ENCODE data around the gene ADAMTS6. TPM values are rescaled to one million over a fixed set of nuclear protein-coding genes. Genes with fewer than 3 reads are reported as not detected.

Gene ADAMTS6
- total and polyA plus RNA-seq, 2 experiments from 2014 or later = 3.4 to 21.0 TPM

GRCh38 chr5:65190328-65191053 is 291.2 kb downstream of the ADAMTS6 start:
- Histone ChIP-seq H3K4me2 (no peak overlapping the region), H3K36me3 (replicated peaks; ENCODE audit: insufficient read depth, low read depth) (no peaks in the 10 kb centered on the region), H3K27me3 (no peaks in the 10 kb centered on the region), H3K4me1 (ENCODE audit: insufficient read depth) (no peaks in the 10 kb centered on the region), H2AFZ (no peak overlapping the region), H3K4me3 (no peak overlapping the region), H4K20me1 (ENCODE audit: insufficient read depth, poor library complexity, severe bottlenecking) (no peaks in the 10 kb centered on the region), H3K9me3 (ENCODE audit: low read depth) (no peaks in the 10 kb centered on the region), H3K27ac (no peak overlapping the region), H3K79me2 (no peaks in the 10 kb centered on the region), H3K9me2 (replicated peaks; ENCODE audit: insufficient read depth) (no peaks in the 10 kb centered on the region)
- DNase-seq (ENCODE audit: low spot score) = no peak
- 69% methylated on average over 3 of the region's 3 CpGs for WGBS (ENCODE audit: low lambda C conversion rate, missing lambda C conversion rate)
- TF ChIP-seq CTCF (IDR thresholded peaks at IDR 0.05; ENCODE audit: poor library complexity) = no peak
- no peak for TF ChIP-seq EZH2 (IDR thresholded peaks at IDR 0.05; ENCODE audit: borderline replicate concordance)

DNA sequence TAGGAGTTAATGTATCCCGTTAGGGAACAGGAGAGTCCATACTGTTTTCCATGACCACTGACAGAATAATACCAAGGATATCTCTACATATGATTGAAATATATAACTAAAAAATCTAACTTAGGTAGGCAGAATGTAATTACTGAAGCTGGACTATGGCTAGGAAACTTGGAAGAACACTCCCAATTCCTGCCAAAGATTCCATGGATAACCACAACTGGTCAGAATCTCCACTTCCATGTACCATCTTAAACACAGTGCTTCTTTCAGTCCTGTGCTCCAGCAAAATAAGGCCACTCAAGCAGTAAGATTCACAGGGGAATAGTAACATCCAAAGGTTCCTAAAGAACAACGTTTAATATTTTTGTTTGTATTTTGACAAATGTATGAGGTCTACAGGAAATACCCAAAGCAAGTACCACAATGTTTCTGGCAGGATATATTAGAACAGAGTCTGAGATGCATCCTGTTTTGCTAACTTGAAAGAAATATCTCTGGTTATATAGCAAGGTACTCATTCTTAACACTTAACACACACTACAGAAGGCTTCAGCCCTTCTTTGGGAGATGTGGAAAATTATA is 295.0 kb downstream of the ADAMTS6 start:
- H3K4me2 ChIP-seq = no peak overlapping the region
- peaks cover 4% of the 10 kb centered on the region for H3K4me1 ChIP-seq (ENCODE audit: insufficient read depth)
- TF ChIP-seq EZH2 (IDR thresholded peaks at IDR 0.05; ENCODE audit: borderline replicate concordance) (no peak), CTCF (IDR thresholded peaks at IDR 0.05; ENCODE audit: poor library complexity) (no peak), EZH2phosphoT487 (IDR thresholded peaks at IDR 0.05; ENCODE audit: low read depth, severe bottlenecking, unreplicated experiment) (no peak)
- no peak overlapping the region for H3K4me3 ChIP-seq
- H3K36me3 ChIP-seq (replicated peaks; ENCODE audit: insufficient read depth, low read depth) = no peaks in the 10 kb centered on the region
- H3K9me3 ChIP-seq (ENCODE audit: low read depth) = no peaks in the 10 kb centered on the region
- no peak overlapping the region for H2AFZ ChIP-seq
- DNase-seq (ENCODE audit: low spot score) = no peak
- H4K20me1 ChIP-seq (ENCODE audit: insufficient read depth, poor library complexity, severe bottlenecking) = no peaks in the 10 kb centered on the region
- H3K27me3 ChIP-seq = no peaks in the 10 kb centered on the region
- 94% methylated on average over 2 of the region's 2 CpGs for WGBS (ENCODE audit: low lambda C conversion rate, missing lambda C conversion rate)
- H3K27ac ChIP-seq = no peak overlapping the region
- no peaks in the 10 kb centered on the region for H3K79me2 ChIP-seq
- no peaks in the 10 kb centered on the region for H3K9me2 ChIP-seq (replicated peaks; ENCODE audit: insufficient read depth)

- Histone ChIP-seq H3K4me3 (no peak overlapping the region), H3K9me2 (replicated peaks; ENCODE audit: insufficient read depth) (no peaks in the 10 kb centered on the region), H3K27me3 (no peaks in the 10 kb centered on the region), H3K4me1 (ENCODE audit: insufficient read depth) (peaks cover 4% of the 10 kb centered on the region), H4K20me1 (ENCODE audit: insufficient read depth, poor library complexity, severe bottlenecking) (no peaks in the 10 kb centered on the region), H2AFZ (no peak overlapping the region), H3K9me3 (ENCODE audit: low read depth) (no peaks in the 10 kb centered on the region), H3K4me2 (no peak overlapping the region), H3K27ac (peak overlapping the region; percentile 59), H3K36me3 (replicated peaks; ENCODE audit: insufficient read depth, low read depth) (no peaks in the 10 kb centered on the region), H3K79me2 (no peaks in the 10 kb centered on the region)
- WGBS (ENCODE audit: low lambda C conversion rate, missing lambda C conversion rate) = 55% methylated on average over 1 of the region's 1 CpG
- DNase-seq (ENCODE audit: low spot score) = no peak
- TF ChIP-seq EZH2phosphoT487 (IDR thresholded peaks at IDR 0.05; ENCODE audit: low read depth, severe bottlenecking, unreplicated experiment) = no peak
- no peak for TF ChIP-seq CTCF (IDR thresholded peaks at IDR 0.05; ENCODE audit: poor library complexity)
- no peak for TF ChIP-seq EZH2 (IDR thresholded peaks at IDR 0.05; ENCODE audit: borderline replicate concordance)
These were observed 296.3 kb downstream of the ADAMTS6 start for GRCh38 chr5:65185468-65185867.

All from hepatocyte (in vitro differentiated cells).